Stimulated activated naive CD8-positive, alpha-beta T cell treated with anti-CD3 and anti-CD28 coated beads, Interleukin-15, Interleukin-2, amounts not matched to agents 100 ng/mL and 50 ng/mL, for 24 hours (primary cell): ENCODE results near the gene SLC22A5.
"Not testable (repeated sequence)": the region's sequence is repeated elsewhere in the genome, so short reads cannot be mapped to it uniquely, and the experiment has no call there.

ENCODE experiments used
- H3K27ac Mint-ChIP-seq: one replicate; pipeline ENCODE4 v1.8.0; 2021; ENCODE audit warnings: mild to moderate bottlenecking, mixed read lengths
- H3K27me3 Mint-ChIP-seq: one replicate; pipeline ENCODE4 v1.8.0; 2021; ENCODE audit warnings: mixed read lengths
- H3K36me3 Mint-ChIP-seq: one replicate; pipeline ENCODE4 v1.8.0; 2021; ENCODE audit warnings: low read depth, mixed read lengths
- H3K4me1 Mint-ChIP-seq: one replicate; pipeline ENCODE4 v1.8.0; 2021; ENCODE audit warnings: low read depth, mixed read lengths
- H3K4me3 Mint-ChIP-seq: one replicate; pipeline ENCODE4 v1.8.0; 2021; ENCODE audit warnings: mild to moderate bottlenecking, mixed read lengths
- H3K9me3 Mint-ChIP-seq: one replicate; pipeline ENCODE4 v1.8.0; 2021; ENCODE audit warnings: mixed read lengths

SLC22A5 gene

GRCh38 chr5:132408456-132408855 lies 38.9 kb downstream of the SLC22A5 start:
- Mint-ChIP-seq H3K27me3 (no peaks in the 10 kb centered on the region), H3K36me3 (peaks cover 20% of the 10 kb centered on the region), H3K4me1 (peaks cover 70% of the 10 kb centered on the region), H3K27ac (peak overlapping the region; percentile 73), H3K4me3 (no peak overlapping the region), H3K9me3 (peaks cover 5% of the 10 kb centered on the region)

GRCh38 chr5:132408965-132409364 lies 39.5 kb downstream of the SLC22A5 start:
- no peaks in the 10 kb centered on the region for H3K27me3 Mint-ChIP-seq
- H3K9me3 Mint-ChIP-seq: peaks cover 5% of the 10 kb centered on the region
- H3K27ac Mint-ChIP-seq: peak overlapping the region; percentile 94
- H3K36me3 Mint-ChIP-seq: peaks cover 25% of the 10 kb centered on the region
- H3K4me1 Mint-ChIP-seq: peaks cover 75% of the 10 kb centered on the region
- peak overlapping the region; percentile 98 for H3K4me3 Mint-ChIP-seq

GRCh38 chr5:132410451-132411303 lies 41.2 kb downstream of the SLC22A5 start:
- peaks cover 86% of the 10 kb centered on the region for H3K4me1 Mint-ChIP-seq
- H3K9me3 Mint-ChIP-seq: peaks cover 5% of the 10 kb centered on the region
- no peaks in the 10 kb centered on the region for H3K27me3 Mint-ChIP-seq
- H3K27ac Mint-ChIP-seq: peak overlapping the region; percentile 99
- peak overlapping the region; percentile 98 for H3K4me3 Mint-ChIP-seq
- peaks cover 30% of the 10 kb centered on the region for H3K36me3 Mint-ChIP-seq

DNA sequence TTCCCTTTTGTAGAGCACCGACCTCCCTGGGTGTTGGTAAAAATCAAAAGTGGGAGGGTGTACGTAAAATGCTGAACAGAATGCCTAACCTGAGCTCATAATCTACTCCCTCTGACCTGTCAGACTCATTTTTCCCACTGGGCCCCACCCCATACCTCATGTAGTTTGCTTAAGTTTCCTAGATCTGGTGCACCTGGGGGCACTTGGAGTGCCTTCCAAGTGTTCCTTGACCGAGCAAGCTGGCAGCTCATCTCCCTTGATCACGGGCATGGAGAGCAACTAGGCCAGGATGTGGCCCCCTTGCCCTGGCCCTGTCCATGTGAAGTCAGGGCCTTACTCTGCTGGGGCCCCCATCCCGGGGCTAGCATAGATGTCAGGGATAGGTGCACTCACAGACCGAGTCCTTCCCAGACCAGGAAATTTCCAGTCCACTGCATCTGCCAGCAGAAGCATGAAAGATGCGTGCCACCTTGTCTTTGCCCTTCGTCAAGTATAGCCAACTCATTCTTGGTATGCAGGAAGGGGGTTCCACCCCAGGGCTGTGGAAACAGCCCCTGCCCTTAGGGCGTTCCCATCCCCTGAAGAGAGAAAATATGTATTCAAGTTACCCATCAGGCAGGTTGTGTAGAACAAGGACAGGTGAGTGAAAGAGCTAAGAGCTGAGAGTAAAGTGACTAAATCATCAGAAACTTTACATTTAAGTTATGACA lies 41.9 kb downstream of the SLC22A5 start:
- Mint-ChIP-seq H3K27me3 (no peaks in the 10 kb centered on the region), H3K36me3 (peaks cover 30% of the 10 kb centered on the region), H3K27ac (peak overlapping the region; percentile 99), H3K9me3 (peaks cover 5% of the 10 kb centered on the region), H3K4me3 (peak overlapping the region; percentile 98), H3K4me1 (peaks cover 86% of the 10 kb centered on the region)

- H3K27me3 Mint-ChIP-seq: no peaks in the 10 kb centered on the region
- no peaks in the 10 kb centered on the region for H3K9me3 Mint-ChIP-seq
- H3K4me1 Mint-ChIP-seq: peaks cover 83% of the 10 kb centered on the region
- H3K4me3 Mint-ChIP-seq: peak overlapping the region; percentile 98
- peak overlapping the region; percentile 99 for H3K27ac Mint-ChIP-seq
- peaks cover 29% of the 10 kb centered on the region for H3K36me3 Mint-ChIP-seq
Observed at GRCh38 chr5:132413567-132413966, 44.1 kb downstream of the SLC22A5 start.

- Mint-ChIP-seq H3K4me3 (peak overlapping the region; percentile 35), H3K27me3 (no peaks in the 10 kb centered on the region), H3K4me1 (peaks cover 83% of the 10 kb centered on the region), H3K36me3 (peaks cover 38% of the 10 kb centered on the region), H3K27ac (peak overlapping the region; percentile 67), H3K9me3 (no peaks in the 10 kb centered on the region)
Observed at GRCh38 chr5:132414634-132415378, 45.3 kb downstream of the SLC22A5 start.

- not testable (repeated sequence) for H3K27me3 Mint-ChIP-seq, H3K9me3 Mint-ChIP-seq, H3K4me3 Mint-ChIP-seq
- Mint-ChIP-seq H3K27ac (peak overlapping the region; percentile 69), H3K4me1 (peaks cover 88% of the 10 kb centered on the region), H3K36me3 (peaks cover 43% of the 10 kb centered on the region)
Observed at GRCh38 chr5:132415516-132415915, 46.0 kb downstream of the SLC22A5 start.

- H3K4me1 Mint-ChIP-seq: peaks cover 97% of the 10 kb centered on the region
- H3K27ac Mint-ChIP-seq: peak overlapping the region; percentile 13
- H3K36me3 Mint-ChIP-seq: peaks cover 53% of the 10 kb centered on the region
- no peaks in the 10 kb centered on the region for H3K9me3 Mint-ChIP-seq
- H3K4me3 Mint-ChIP-seq: no peak overlapping the region
- no peaks in the 10 kb centered on the region for H3K27me3 Mint-ChIP-seq
Observed at GRCh38 chr5:132416306-132417009, 46.9 kb downstream of the SLC22A5 start.

DNA sequence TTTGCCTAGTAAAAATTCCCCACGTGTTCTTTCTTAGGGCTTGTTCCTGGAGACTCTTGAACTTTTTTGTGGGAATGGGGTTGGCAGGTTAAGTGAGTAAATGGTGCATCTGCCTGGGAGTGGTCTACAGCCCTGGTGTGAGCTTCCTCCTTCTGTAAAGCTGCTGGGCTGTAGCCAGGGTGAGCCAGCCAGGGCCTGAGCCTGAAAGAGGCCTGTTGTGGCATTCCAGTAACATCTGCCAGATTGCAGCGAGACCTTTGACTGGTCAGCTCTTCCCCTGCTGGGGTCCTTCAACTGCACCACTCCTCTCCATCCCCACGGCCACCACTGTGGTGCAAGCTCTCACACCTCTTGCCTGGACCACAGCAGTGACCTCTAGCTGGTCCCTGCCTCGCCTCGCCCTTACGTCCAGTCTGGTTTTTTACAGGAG lies 47.5 kb downstream of the SLC22A5 start:
- Mint-ChIP-seq H3K9me3 (no peaks in the 10 kb centered on the region), H3K27ac (no peak overlapping the region), H3K4me1 (peaks cover 98% of the 10 kb centered on the region), H3K4me3 (no peak overlapping the region), H3K36me3 (peaks cover 51% of the 10 kb centered on the region), H3K27me3 (no peaks in the 10 kb centered on the region)

GRCh38 chr5:132417461-132417860 lies 48.0 kb downstream of the SLC22A5 start:
- H3K27ac Mint-ChIP-seq: no peak overlapping the region
- no peaks in the 10 kb centered on the region for H3K27me3 Mint-ChIP-seq
- peaks cover 98% of the 10 kb centered on the region for H3K4me1 Mint-ChIP-seq
- no peak overlapping the region for H3K4me3 Mint-ChIP-seq
- peaks cover 53% of the 10 kb centered on the region for H3K36me3 Mint-ChIP-seq
- H3K9me3 Mint-ChIP-seq: no peaks in the 10 kb centered on the region

GRCh38 chr5:132417889-132418485 lies 48.5 kb downstream of the SLC22A5 start:
- Mint-ChIP-seq H3K9me3 (no peaks in the 10 kb centered on the region), H3K27ac (no peak overlapping the region), H3K4me1 (peaks cover 98% of the 10 kb centered on the region), H3K27me3 (no peaks in the 10 kb centered on the region), H3K4me3 (no peak overlapping the region), H3K36me3 (peaks cover 53% of the 10 kb centered on the region)

GRCh38 chr5:132418881-132419280 lies 49.4 kb downstream of the SLC22A5 start:
- H3K27ac Mint-ChIP-seq: peak overlapping the region; percentile 75
- no peak overlapping the region for H3K4me3 Mint-ChIP-seq
- H3K36me3 Mint-ChIP-seq: peaks cover 44% of the 10 kb centered on the region
- H3K27me3 Mint-ChIP-seq: no peaks in the 10 kb centered on the region
- no peaks in the 10 kb centered on the region for H3K9me3 Mint-ChIP-seq
- H3K4me1 Mint-ChIP-seq: peaks cover 98% of the 10 kb centered on the region

DNA sequence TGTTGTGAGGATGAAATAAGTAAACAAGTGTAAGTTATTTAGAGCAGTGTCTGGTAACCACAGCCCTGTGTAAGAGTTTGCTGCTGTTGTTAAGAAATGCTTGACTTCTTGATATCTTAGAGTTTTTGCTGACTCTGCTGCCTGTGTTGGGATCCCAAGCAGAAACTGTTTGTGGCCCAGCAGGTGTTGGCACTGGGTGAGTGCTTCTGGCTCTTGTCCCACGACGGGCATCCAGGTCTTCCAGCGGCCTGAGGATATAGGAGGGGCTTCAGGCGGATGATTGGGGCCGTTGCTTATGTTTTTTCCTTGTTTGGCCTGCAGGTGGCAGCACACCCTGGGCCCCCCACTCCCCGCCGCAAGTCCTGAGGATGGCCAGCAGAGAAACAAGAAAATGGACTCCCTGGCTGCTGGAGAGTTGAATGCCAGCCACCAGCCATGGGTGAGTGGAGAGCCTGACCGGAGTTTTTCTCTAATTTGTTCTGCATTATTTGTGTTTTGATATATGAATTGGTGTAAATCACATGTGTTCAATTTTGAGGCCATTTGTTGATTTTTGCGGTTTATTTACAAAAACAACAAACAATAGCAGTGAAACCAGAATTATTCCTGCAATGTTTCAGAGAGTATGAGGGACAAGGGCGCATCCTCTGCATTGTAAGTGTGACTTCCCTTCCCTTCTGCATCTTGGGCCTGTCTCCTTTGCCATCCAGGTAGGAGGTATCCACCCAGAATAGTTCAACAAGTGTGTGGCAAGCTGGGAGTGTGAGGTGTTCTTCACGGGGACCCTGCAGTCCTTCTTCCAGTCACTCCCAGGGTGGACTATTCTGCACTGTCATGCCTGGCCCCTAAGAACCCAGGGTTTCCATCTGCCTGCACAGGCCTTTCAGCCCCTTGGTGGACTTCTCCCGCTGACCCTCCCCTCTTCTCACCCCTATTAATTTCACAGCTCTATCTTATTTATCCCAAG lies 50.3 kb downstream of the SLC22A5 start:
- H3K27ac Mint-ChIP-seq: peak overlapping the region; percentile 84
- peaks cover 98% of the 10 kb centered on the region for H3K4me1 Mint-ChIP-seq
- H3K27me3 Mint-ChIP-seq: no peaks in the 10 kb centered on the region
- peak overlapping the region; percentile 62 for H3K4me3 Mint-ChIP-seq
- no peaks in the 10 kb centered on the region for H3K9me3 Mint-ChIP-seq
- H3K36me3 Mint-ChIP-seq: peaks cover 39% of the 10 kb centered on the region
